Spinal cord (tissue), 10 donors: ENCODE measurements around the gene CCT7. TPM values are rescaled to one million over a fixed set of nuclear protein-coding genes. Genes with fewer than 3 reads are reported as not detected.

ENCODE experiments used
- DNase-seq, 6 donors: peaks; one replicate each; pipeline versions ENCODE4 v3.0.0 to v3.0.0-alpha.2; 2013 to 2015; ENCODE audit warnings: low spot score in 6 of 6, low read depth in 4 of 6
- H3K27ac ChIP-seq: one replicate; pipeline ENCODE4 v1.5.1; 2013; ENCODE audit warnings: low read depth, low read length, control low read depth
- H3K27me3 ChIP-seq: one replicate; pipeline ENCODE4 v1.6.1; 2013; ENCODE audit warnings: low read length; ENCODE audit not compliant: control insufficient read depth, insufficient read depth
- H3K36me3 ChIP-seq: one replicate; pipeline ENCODE4 v1.6.1; 2013; ENCODE audit warnings: low read length; ENCODE audit not compliant: control insufficient read depth, insufficient read depth
- H3K4me1 ChIP-seq: one replicate; pipeline ENCODE4 v1.6.1; 2013; ENCODE audit warnings: low read length; ENCODE audit not compliant: control insufficient read depth, insufficient read depth
- H3K4me3 ChIP-seq: one replicate; pipeline ENCODE4 v1.5.1; 2013; ENCODE audit warnings: low read depth, low read length, control low read depth
- H3K9me3 ChIP-seq: one replicate; pipeline ENCODE4 v1.6.1; 2013; ENCODE audit warnings: low read length; ENCODE audit not compliant: control insufficient read depth, insufficient read depth
- WGBS: methylation state at CpG from one replicate; pipeline ENCODE4 v1.1.5; 2013; ENCODE audit warnings: missing lambda C conversion rate; ENCODE audit not compliant: insufficient coverage; 5-methylcytosine and 5-hydroxymethylcytosine counted together
- polyA plus RNA-seq, 2 donors: library from polyadenylated mRNA; unstranded; fragments of 120-200 nt; gene quantifications; one replicate each; pipeline ENCODE4 v1.2.1, GENCODE V29; 2013; ENCODE audit not compliant: insufficient read length in 2 of 2
- total RNA-seq, 2 donors: library from RNA; depleted of rRNA in 1 of 2; stranded (reverse); fragments of 120-200 nt in 1 of 2; fragments of >200 nt in 1 of 2; gene quantifications; one replicate each; pipeline versions ENCODE4 v1.2.3 to v1.2.4, GENCODE V29; 2013 to 2014
- donor health status: healthy.

CCT7 gene
- total and polyA plus RNA-seq, 4 donors: 194 to 248 (median 219) TPM

- H3K9me3 ChIP-seq: no peaks in the 10 kb centered on the region
- no peak overlapping the region for H3K4me3 ChIP-seq
- no peaks in the 10 kb centered on the region for H3K27me3 ChIP-seq
- H3K4me1 ChIP-seq: peaks cover 8% of the 10 kb centered on the region
- peaks cover 46% of the 10 kb centered on the region for H3K36me3 ChIP-seq
- no peak overlapping the region for H3K27ac ChIP-seq
- no peak for DNase-seq
These were observed 15.8 kb upstream of the CCT7 start for GRCh38 chr2:73218298-73218697.

- H3K4me1 ChIP-seq: no peaks in the 10 kb centered on the region
- H3K4me3 ChIP-seq: no peak overlapping the region
- no peaks in the 10 kb centered on the region for H3K27me3 ChIP-seq
- no peaks in the 10 kb centered on the region for H3K9me3 ChIP-seq
- H3K36me3 ChIP-seq: peaks cover 90% of the 10 kb centered on the region
- 100% methylated on average over 4 of the region's 4 CpGs for WGBS
- no peak for DNase-seq
- no peak overlapping the region for H3K27ac ChIP-seq
These were observed 10.3 kb upstream of the CCT7 start for GRCh38 chr2:73223821-73224220.

GRCh38 chr2:73225513-73226360 lies 8.4 kb upstream of the CCT7 start:
- Histone ChIP-seq H3K4me1 (no peaks in the 10 kb centered on the region), H3K4me3 (no peak overlapping the region), H3K9me3 (no peaks in the 10 kb centered on the region), H3K27me3 (no peaks in the 10 kb centered on the region), H3K27ac (no peak overlapping the region), H3K36me3 (peaks cover 76% of the 10 kb centered on the region)
- WGBS: 83% methylated on average over 5 of the region's 9 CpGs
- DNase-seq: no peak

GRCh38 chr2:73227086-73227485 lies 7.0 kb upstream of the CCT7 start:
- Histone ChIP-seq H3K4me1 (peaks cover under 1% of the 10 kb centered on the region), H3K27me3 (no peaks in the 10 kb centered on the region), H3K36me3 (peaks cover 66% of the 10 kb centered on the region), H3K27ac (no peak overlapping the region), H3K9me3 (no peaks in the 10 kb centered on the region), H3K4me3 (no peak overlapping the region)
- DNase-seq: no peak
- WGBS: no CpG with 5 or more reads among the region's 3 CpGs

- H3K36me3 ChIP-seq: peaks cover 51% of the 10 kb centered on the region
- H3K4me3 ChIP-seq: no peak overlapping the region
- H3K9me3 ChIP-seq: no peaks in the 10 kb centered on the region
- H3K27ac ChIP-seq: no peak overlapping the region
- DNase-seq: no peak
- whole genome bisulfite sequencing: 83% methylated on average over 9 of the region's 14 CpGs
- no peaks in the 10 kb centered on the region for H3K27me3 ChIP-seq
- peaks cover 10% of the 10 kb centered on the region for H3K4me1 ChIP-seq
These were observed 5.5 kb upstream of the CCT7 start for GRCh38 chr2:73228631-73229030.

GRCh38 chr2:73232403-73233153 lies 1.5 kb upstream of the CCT7 start:
- Histone ChIP-seq H3K4me1 (peaks cover 18% of the 10 kb centered on the region), H3K9me3 (no peaks in the 10 kb centered on the region), H3K4me3 (peak overlapping the region; percentile 65), H3K36me3 (peaks cover 15% of the 10 kb centered on the region), H3K27me3 (no peaks in the 10 kb centered on the region), H3K27ac (no peak overlapping the region)
- DNase-seq: no peak
- WGBS: 0% methylated on average over 28 of the region's 37 CpGs

- Histone ChIP-seq H3K9me3 (no peaks in the 10 kb centered on the region), H3K27me3 (no peaks in the 10 kb centered on the region), H3K27ac (peak within 1 kb of the TSS; percentile 94), H3K4me3 (peak within 1 kb of the TSS; percentile 89), H3K4me1 (peaks cover 18% of the 10 kb centered on the region), H3K36me3 (peaks cover 10% of the 10 kb centered on the region)
- 0% methylated on average over 67 of the region's 67 CpGs for WGBS
- DNase-seq: peak; percentile 97 to 100 (median 99)
These were observed 765 bp upstream of the CCT7 start, which contains the start of gene PRADC1 for GRCh38 chr2:73233154-73233931. TSS of gene PRADC1 (minus strand) at chr2:73233239. CDS start at chr2:73233160, 79 bp downstream.

GRCh38 chr2:73235315-73236028 lies 1.4 kb downstream of the CCT7 start:
- Histone ChIP-seq H3K36me3 (no peaks in the 10 kb centered on the region), H3K27me3 (no peaks in the 10 kb centered on the region), H3K9me3 (no peaks in the 10 kb centered on the region), H3K4me1 (peaks cover 18% of the 10 kb centered on the region), H3K27ac (no peak overlapping the region), H3K4me3 (peak overlapping the region; percentile 89)
- DNase-seq: no peak
- 81% methylated on average over 9 of the region's 11 CpGs for WGBS

- no peak for DNase-seq
- no peak overlapping the region for H3K27ac ChIP-seq
- H3K9me3 ChIP-seq: no peaks in the 10 kb centered on the region
- H3K4me1 ChIP-seq: peaks cover 16% of the 10 kb centered on the region
- no peak overlapping the region for H3K4me3 ChIP-seq
- WGBS: 20% methylated on average over 1 of the region's 1 CpG
- H3K36me3 ChIP-seq: peaks cover 4% of the 10 kb centered on the region
- no peaks in the 10 kb centered on the region for H3K27me3 ChIP-seq
These were observed 3.1 kb downstream of the CCT7 start for GRCh38 chr2:73237168-73237567.
